Fibroblast of upper back skin (primary cell): Measurements from ENCODE around the gene PDZRN3.

Experiments used
- DNase-seq: peaks from one replicate; pipeline ENCODE4 v3.0.0-alpha.2; 2013

PDZRN3 gene

GRCh38 chr3:73379465-73379864, 245.3 kb downstream of the PDZRN3 start:
- DNase-seq = peak; percentile 16

GRCh38 chr3:73378207-73378606, 246.5 kb downstream of the PDZRN3 start:
- no peak for DNase-seq

- peak; percentile 61 for DNase-seq
These were observed 258.9 kb downstream of the PDZRN3 start for GRCh38 chr3:73365756-73366397.

- no peak for DNase-seq
These were observed 260.2 kb downstream of the PDZRN3 start for GRCh38 chr3:73364517-73364916.

- DNase-seq = no peak
These were observed 261.6 kb downstream of the PDZRN3 start for GRCh38 chr3:73363093-73363492.

GRCh38 chr3:73361591-73361990, 263.1 kb downstream of the PDZRN3 start:
- DNase-seq = no peak

GRCh38 chr3:73353649-73354217, 271.0 kb downstream of the PDZRN3 start:
- peak; percentile 50 for DNase-seq

GRCh38 chr3:73352841-73353645, 271.7 kb downstream of the PDZRN3 start:
- DNase-seq = no peak

- DNase-seq = no peak
These were observed 273.2 kb downstream of the PDZRN3 start for GRCh38 chr3:73351423-73352071.

- DNase-seq = no peak
These were observed 273.7 kb downstream of the PDZRN3 start for GRCh38 chr3:73350996-73351395.

- DNase-seq = no peak
These were observed 275.1 kb downstream of the PDZRN3 start for GRCh38 chr3:73349657-73350056.

- no peak for DNase-seq
These were observed 282.7 kb downstream of the PDZRN3 start for GRCh38 chr3:73342077-73342476.

GRCh38 chr3:73341272-73341935, 283.3 kb downstream of the PDZRN3 start:
- no peak for DNase-seq

GRCh38 chr3:73332558-73332957, 292.2 kb downstream of the PDZRN3 start:
- DNase-seq = no peak
